Pancreas (tissue), 10 donors: ENCODE results near the gene DLX1. TPM values are rescaled to one million over a fixed set of nuclear protein-coding genes. Genes with fewer than 3 reads are reported as not detected.

Experiments used
- ATAC-seq, 4 donors: fragments of 200-7000 bp; cut with Tn5 transposase; one replicate each; pipeline versions ENCODE4 v1.8.0 to v1.9.1; 2020; ENCODE audit warnings: mild to moderate bottlenecking in 4 of 4, moderate library complexity in 4 of 4
- DNase-seq, 6 donors: peaks; one replicate each; pipeline ENCODE4 v3.0.0-alpha.2; 2020
- FAIRE-seq: peaks from 2 replicates; lab custom pipeline; 2012; peaks lifted over from hg19 to GRCh38; lab: Jason Lieb, UNC
- H3K27ac ChIP-seq, 4 donors: fragments of 200-600 bp; sonication (generic); 1 replicate in 3 of 4; 2 replicates in 1 of 4; pipeline versions ENCODE4 v1.5.0 to v1.8.0; 2020
- H3K27me3 ChIP-seq, 4 donors: fragments of 200-600 bp; one replicate each; pipeline ENCODE4 v1.8.0; 2021
- H3K36me3 ChIP-seq, 3 donors: fragments of 200-600 bp; sonication (generic) in 1 of 3; one replicate each; pipeline versions ENCODE4 v1.5.0 to v1.8.0; 2020 to 2021
- H3K4me1 ChIP-seq, 3 donors: fragments of 200-600 bp; one replicate each; pipeline ENCODE4 v1.8.0; 2021
- H3K4me3 ChIP-seq, 4 donors: fragments of 200-600 bp; sonication (generic) in 2 of 4; one replicate each; pipeline versions ENCODE4 v1.5.0 to v1.8.0; 2020 to 2021
- H3K9me3 ChIP-seq, 4 donors: fragments of 200-600 bp; one replicate each; pipeline ENCODE4 v1.8.0; 2021
- CTCF ChIP-seq, 4 donors: fragments of 200-600 bp; sonication (generic) in 3 of 4; IDR thresholded peaks; one replicate each; pipeline versions ENCODE4 v1.5.0 to v1.8.0; 2021; ENCODE audit warnings: antibody characterized with exemption in 4 of 4
- WGBS, 2 donors: extraction: QIAGEN DNeasy Blood & Tissue Kit; methylation state at CpG; one replicate each; pipeline ENCODE4 v1.1.7; 2013; 5-methylcytosine and 5-hydroxymethylcytosine counted together
- intact Hi-C, 3 donors: fragments of 100-400 bp; cut with DNase I; formaldehyde crosslinking; loops; one replicate each; pipeline versions ENCODE4 v1.11.1 to v1.14.2; 2022
- polyA plus RNA-seq, 2 donors: library from polyadenylated mRNA; stranded (reverse); fragments of 200-250 nt; gene quantifications; one replicate each; pipeline ENCODE4 v1.2.3, GENCODE V29; 2013
- total RNA-seq, 6 donors: library from RNA; stranded (reverse); fragmentation: NEBNext Ultra II Directional in 4 of 6; extraction: Animal tissue kit (Norgen Biotek cat#: 25700) in 4 of 6; gene quantifications; one replicate each; pipeline versions ENCODE4 v1.2.1 to v1.2.4, GENCODE V29; 2021 to 2023
- donor health status: healthy with polysubstance abuse.
- donor health status: DM: no; HTN: no; CAD: no; lungs with moderate emphysema.
- donor health status: DM: no; HTN: no; CAD: no.
- donor health status: control.
- donor health status: control.
- donor health status: Bipolar disorder and iron deficiency.
- donor health status: DM: yes; HTN: yes; CAD: no.
- donor health status: DM: no; HTN: no; CAD: no.
- donor health status: DM: no; HTN: no; CAD: no.
- donor health status: DM: yes; HTN: yes; CAD: no.

Gene DLX1
- total and polyA plus RNA-seq, 8 donors = 0.15 to 0.26 (median 0.25) TPM; not detected in 5

GRCh38 chr2:172087207-172087779, 2.0 kb downstream of the DLX1 start:
- Histone ChIP-seq H3K27me3 (peaks cover 8 to 93% (median 31%) of the 10 kb centered on the region in 4 donors), H3K9me3 (no peaks in the 10 kb centered on the region), H3K27ac (no peak overlapping the region), H3K4me3 (no peak overlapping the region), H3K36me3 (no peaks in the 10 kb centered on the region), H3K4me1 (peaks cover 0 to 24% (median 4%) of the 10 kb centered on the region in 3 donors)
- 16 to 20% methylated on average over 30 to 31 of the region's 31 CpGs for WGBS, 2 donors
- ATAC-seq (no peak), FAIRE-seq (no peak), DNase-seq (no peak)
- intact Hi-C loops = no loop called here
- TF ChIP-seq CTCF (IDR thresholded peaks at IDR 0.05) = no peak

GRCh38 chr2:172087780-172088244, 2.5 kb downstream of the DLX1 start:
- ATAC-seq = no peak
- H3K9me3 ChIP-seq = no peaks in the 10 kb centered on the region
- H3K27ac ChIP-seq = no peak overlapping the region
- WGBS, 2 donors = 12 to 13% methylated on average over 23 of the region's 23 CpGs
- FAIRE-seq = no peak
- H3K27me3 ChIP-seq = peaks cover 7 to 93% (median 28%) of the 10 kb centered on the region in 4 donors
- DNase-seq = peak in 1 of 6 donors; percentile 60
- H3K4me3 ChIP-seq = no peak overlapping the region
- TF ChIP-seq CTCF (IDR thresholded peaks at IDR 0.05) = no peak
- no peaks in the 10 kb centered on the region for H3K36me3 ChIP-seq
- peaks cover 0 to 24% (median 4%) of the 10 kb centered on the region in 3 donors for H3K4me1 ChIP-seq
- intact Hi-C loops = no loop called here

DNA sequence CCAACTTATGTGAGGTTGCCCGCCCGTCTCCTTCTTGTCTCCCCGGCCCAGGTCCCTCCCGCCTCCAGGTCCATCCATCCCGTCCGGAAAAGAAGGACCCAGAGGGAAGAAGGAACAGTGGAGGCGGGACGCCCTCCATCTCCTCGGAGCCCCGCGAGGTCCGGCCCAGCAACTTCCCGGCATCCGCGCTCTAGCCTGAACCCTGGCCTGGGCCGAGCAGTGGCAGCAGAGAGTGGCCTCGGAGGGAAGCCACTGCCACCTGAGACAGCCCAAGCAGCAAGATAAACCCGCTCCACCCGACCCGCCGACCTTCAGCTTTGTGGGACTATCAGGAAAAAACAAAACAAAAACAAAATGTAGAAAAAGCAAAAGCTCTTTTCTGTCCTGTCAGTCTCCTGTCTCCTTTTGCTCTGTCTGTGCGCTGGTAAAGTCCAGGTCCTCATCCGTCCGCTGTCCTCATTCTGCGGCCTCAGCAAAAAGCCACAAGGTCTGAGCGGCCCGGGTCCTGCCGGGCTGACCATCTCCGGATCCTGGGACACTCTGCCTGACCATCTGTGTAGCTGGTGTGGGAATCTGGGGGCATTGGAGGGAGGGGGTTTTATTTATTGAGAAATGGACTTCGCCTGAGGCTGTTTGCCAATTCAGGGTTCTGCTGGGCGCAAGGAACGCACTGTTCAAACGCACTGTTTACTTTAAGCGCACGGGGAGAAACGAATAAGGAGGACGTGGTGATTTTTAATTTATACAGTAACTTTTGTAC, 3.1 kb downstream of the DLX1 start:
- FAIRE-seq = no peak
- Histone ChIP-seq H3K27me3 (peaks cover 7 to 95% (median 35%) of the 10 kb centered on the region in 4 donors), H3K4me3 (no peak overlapping the region), H3K36me3 (no peaks in the 10 kb centered on the region), H3K4me1 (peaks cover 0 to 24% (median 4%) of the 10 kb centered on the region in 3 donors), H3K27ac (no peak overlapping the region), H3K9me3 (no peaks in the 10 kb centered on the region)
- intact Hi-C loops = no loop called here
- DNase-seq = peak in 1 of 6 donors; percentile 62
- 13 to 14% methylated on average over 37 of the region's 37 CpGs for WGBS, 2 donors
- no peak for TF ChIP-seq CTCF (IDR thresholded peaks at IDR 0.05)
- ATAC-seq = no peak

- 21% methylated on average over 10 of the region's 10 CpGs for WGBS, 2 donors
- intact Hi-C loops = no loop called here
- peaks cover 0 to 25% (median 4%) of the 10 kb centered on the region in 3 donors for H3K4me1 ChIP-seq
- peaks cover 7 to 94% (median 36%) of the 10 kb centered on the region in 4 donors for H3K27me3 ChIP-seq
- no peak for ATAC-seq
- TF ChIP-seq CTCF (IDR thresholded peaks at IDR 0.05) = no peak
- FAIRE-seq = no peak
- no peak overlapping the region for H3K4me3 ChIP-seq
- H3K36me3 ChIP-seq = no peaks in the 10 kb centered on the region
- H3K9me3 ChIP-seq = no peaks in the 10 kb centered on the region
- H3K27ac ChIP-seq = no peak overlapping the region
- DNase-seq = no peak
These were observed 3.7 kb downstream of the DLX1 start for GRCh38 chr2:172089005-172089504.
